A673 (cell line): ENCODE data around the gene SCD5. TPM values are rescaled to one million over a fixed set of nuclear protein-coding genes. Genes with fewer than 3 reads are reported as not detected.

Source experiments
- BruUV-seq: library from RNA; stranded (reverse); fragments of 400-500 nt; replicated peaks from 2 replicates; lab custom pipeline; 2021; lab: Mats Ljungman, UMichigan
- CTCF ChIA-PET: fragments of 300-600 bp; sonication (Branson Sonifier 250); formaldehyde crosslinking; loops from one replicate; lab custom pipeline; 2022; ENCODE audit warnings: antibody characterized with exemption; lab: Charles Lee
- POLR2A ChIA-PET: fragments of 300-600 bp; sonication (Branson Sonifier 250); formaldehyde crosslinking; loops from one replicate; lab custom pipeline; 2022; ENCODE audit warnings: antibody characterized with exemption; ENCODE audit not compliant: low non-redundant PET; lab: Charles Lee
- DNase-seq: peaks from one replicate; pipeline ENCODE4 v3.0.0-alpha.2; 2015; ENCODE audit warnings: low spot score
- H3K27ac ChIP-seq: fragments of 200-600 bp; sonication (generic); 2 replicates; pipeline ENCODE4 v1.5.1; 2016; ENCODE audit warnings: mixed run types, low read depth, mild to moderate bottlenecking, mixed read lengths, antibody characterized with exemption, low read length; ENCODE audit not compliant: poor library complexity, severe bottlenecking
- H3K27me3 ChIP-seq: fragments of 200-600 bp; sonication (generic); replicated peaks from 2 replicates; pipeline ENCODE4 v1.6.1; 2017; ENCODE audit warnings: mixed run types, low read depth, mild to moderate bottlenecking, mixed read lengths, antibody characterized with exemption, low read length; ENCODE audit not compliant: insufficient read depth, poor library complexity
- H3K36me3 ChIP-seq: fragments of 200-600 bp; sonication (generic); 2 replicates; pipeline ENCODE4 v1.6.1; 2016; ENCODE audit warnings: mixed run types, mild to moderate bottlenecking, mixed read lengths, antibody characterized with exemption, low read length; ENCODE audit not compliant: insufficient read depth, poor library complexity, severe bottlenecking
- H3K4me1 ChIP-seq: fragments of 200-600 bp; sonication (generic); 2 replicates; pipeline ENCODE4 v1.6.1; 2017; ENCODE audit warnings: mixed run types, mild to moderate bottlenecking, mixed read lengths, antibody characterized with exemption, low read length; ENCODE audit not compliant: insufficient read depth, poor library complexity, severe bottlenecking
- H3K4me3 ChIP-seq: fragments of 200-600 bp; sonication (generic); 2 replicates; pipeline ENCODE4 v1.5.1; 2016; ENCODE audit warnings: low read depth, mixed run types, mild to moderate bottlenecking, mixed read lengths, low read length; ENCODE audit not compliant: poor library complexity, severe bottlenecking
- H3K9me3 ChIP-seq: fragments of 200-600 bp; sonication (generic); 2 replicates; pipeline ENCODE4 v1.6.1; 2016; ENCODE audit warnings: mixed run types, low read depth, mild to moderate bottlenecking, mixed read lengths, antibody characterized with exemption, low read length; ENCODE audit not compliant: poor library complexity, severe bottlenecking
- CTCF ChIP-seq: fragments of 300-800, 200-600 bp; sonication (generic); conservative IDR thresholded peaks from 2 replicates; pipeline ENCODE4 v1.5.1; 2017; ENCODE audit warnings: low read depth, mild to moderate bottlenecking, antibody characterized with exemption, low read length, moderate library complexity, mixed read lengths
- EZH2 ChIP-seq: fragments of 200-600 bp; sonication (generic); IDR thresholded peaks from 2 replicates; pipeline ENCODE4 v1.6.1; 2017; ENCODE audit warnings: borderline replicate concordance, low read depth, mild to moderate bottlenecking, mixed read lengths, antibody characterized with exemption, low read length; ENCODE audit not compliant: poor library complexity, severe bottlenecking
- intact Hi-C: fragments of 100-400 bp; cut with micrococcal nuclease; formaldehyde crosslinking; loops from one replicate; pipeline ENCODE4 v1.10.0; 2022; ENCODE audit not compliant: unreplicated experiment
- total RNA-seq: library from RNA; stranded (reverse); gene quantifications from 2 replicates; pipeline ENCODE4 v1.2.3, GENCODE V29; 2021

Gene SCD5
- total RNA-seq, 1 experiment from 2014 or later = 15.8 TPM

- BruUV-seq = no TSS peak
- no peaks in the 10 kb centered on the region for H3K4me1 ChIP-seq
- H3K27ac ChIP-seq = no peak overlapping the region
- H3K4me3 ChIP-seq = no peak overlapping the region
- no peaks in the 10 kb centered on the region for H3K36me3 ChIP-seq
- no peaks in the 10 kb centered on the region for H3K9me3 ChIP-seq
- ChIA-PET CTCF (no interaction called here), POLR2A (no interaction called here)
- no peak for DNase-seq
- TF ChIP-seq EZH2 (no peak), CTCF (no peak)
- intact Hi-C loops = no loop called here
- H3K27me3 ChIP-seq = no peaks in the 10 kb centered on the region
Measured at GRCh38 chr4:82706349-82707000, 92.1 kb downstream of the SCD5 start.

GRCh38 chr4:82705928-82706300, 92.7 kb downstream of the SCD5 start:
- CTCF ChIA-PET = no interaction called here
- POLR2A ChIA-PET = no interaction called here
- no peak for DNase-seq
- Histone ChIP-seq H3K4me1 (no peaks in the 10 kb centered on the region), H3K27me3 (no peaks in the 10 kb centered on the region), H3K36me3 (no peaks in the 10 kb centered on the region), H3K4me3 (no peak overlapping the region), H3K27ac (no peak overlapping the region), H3K9me3 (no peaks in the 10 kb centered on the region)
- BruUV-seq = no TSS peak
- intact Hi-C loops = no loop called here
- no peak for TF ChIP-seq CTCF
- no peak for TF ChIP-seq EZH2

GRCh38 chr4:82705169-82705927, 93.2 kb downstream of the SCD5 start:
- DNase-seq = no peak
- Histone ChIP-seq H3K9me3 (no peaks in the 10 kb centered on the region), H3K36me3 (no peaks in the 10 kb centered on the region), H3K4me1 (no peaks in the 10 kb centered on the region), H3K4me3 (no peak overlapping the region), H3K27me3 (no peaks in the 10 kb centered on the region), H3K27ac (no peak overlapping the region)
- BruUV-seq = no TSS peak
- intact Hi-C loops = no loop called here
- TF ChIP-seq EZH2 (no peak), CTCF (no peak)
- POLR2A ChIA-PET = no interaction called here
- CTCF ChIA-PET = no interaction called here
